HT-29 (cell line): ENCODE measurements around the gene ETFA. TPM values are rescaled to one million over a fixed set of nuclear protein-coding genes. Genes with fewer than 3 reads are reported as not detected.
A peak's percentile ranks its signal among the peaks of the same experiment; 100 is the strongest.

Experiments used
- DNase-seq: peaks from one replicate; pipeline ENCODE4 v3.0.0-alpha.2; 2015; ENCODE audit warnings: low spot score
- total RNA-seq: library from RNA; depleted of rRNA; stranded (reverse); fragments of >200 nt; shearing (Covaris generic); gene quantifications from 2 replicates; pipeline ENCODE4 v1.2.3, GENCODE V29; 2014

ETFA gene
- total RNA-seq, 1 experiment from 2014 or later, result 157 TPM

DNA sequence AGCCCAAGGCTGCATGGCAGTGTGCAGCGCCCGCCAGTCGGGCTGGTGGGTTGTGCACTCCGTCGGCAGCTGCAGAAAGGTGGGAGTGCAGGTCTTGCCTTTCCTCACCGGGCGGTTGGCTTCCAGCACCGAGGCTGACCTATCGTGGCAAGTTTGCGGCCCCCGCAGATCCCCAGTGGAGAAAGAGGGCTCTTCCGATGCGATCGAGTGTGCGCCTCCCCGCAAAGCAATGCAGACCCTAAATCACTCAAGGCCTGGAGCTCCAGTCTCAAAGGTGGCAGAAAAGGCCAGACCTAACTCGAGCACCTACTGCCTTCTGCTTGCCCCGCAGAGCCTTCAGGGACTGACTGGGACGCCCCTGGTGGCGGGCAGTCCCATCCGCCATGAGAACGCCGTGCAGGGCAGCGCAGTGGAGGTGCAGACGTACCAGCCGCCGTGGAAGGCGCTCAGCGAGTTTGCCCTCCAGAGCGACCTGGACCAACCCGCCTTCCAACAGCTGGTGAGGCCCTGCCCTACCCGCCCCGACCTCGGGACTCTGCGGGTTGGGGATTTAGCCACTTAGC lies 29.6 kb upstream of the ETFA start:
- peak; percentile 85 for DNase-seq

DNA sequence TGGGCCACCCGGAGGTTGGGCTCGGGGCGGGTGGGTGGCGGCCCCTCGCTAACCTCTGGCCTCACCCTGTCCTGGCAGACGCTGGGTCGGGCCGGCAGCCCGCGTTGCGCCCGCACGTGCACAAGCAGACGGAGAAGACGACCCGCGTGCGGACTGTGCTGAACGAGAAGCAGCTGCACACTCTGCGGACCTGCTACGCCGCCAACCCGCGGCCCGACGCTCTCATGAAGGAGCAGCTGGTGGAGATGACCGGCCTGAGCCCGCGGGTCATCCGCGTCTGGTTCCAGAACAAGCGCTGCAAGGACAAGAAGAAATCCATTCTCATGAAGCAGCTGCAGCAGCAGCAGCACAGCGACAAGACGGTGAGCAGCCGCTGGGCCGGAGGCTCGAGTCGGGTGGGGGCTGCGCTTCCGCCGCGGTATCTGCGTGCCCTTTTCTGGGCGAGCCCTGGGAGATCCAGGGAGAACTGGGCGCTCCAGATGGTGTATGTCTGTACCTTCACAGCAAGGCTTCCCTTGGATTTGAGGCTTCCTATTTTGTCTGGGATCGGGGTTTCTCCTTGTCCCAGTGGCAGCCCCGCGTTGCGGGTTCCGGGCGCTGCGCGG lies 29.0 kb upstream of the ETFA start:
- peak; percentile 45 for DNase-seq

DNA sequence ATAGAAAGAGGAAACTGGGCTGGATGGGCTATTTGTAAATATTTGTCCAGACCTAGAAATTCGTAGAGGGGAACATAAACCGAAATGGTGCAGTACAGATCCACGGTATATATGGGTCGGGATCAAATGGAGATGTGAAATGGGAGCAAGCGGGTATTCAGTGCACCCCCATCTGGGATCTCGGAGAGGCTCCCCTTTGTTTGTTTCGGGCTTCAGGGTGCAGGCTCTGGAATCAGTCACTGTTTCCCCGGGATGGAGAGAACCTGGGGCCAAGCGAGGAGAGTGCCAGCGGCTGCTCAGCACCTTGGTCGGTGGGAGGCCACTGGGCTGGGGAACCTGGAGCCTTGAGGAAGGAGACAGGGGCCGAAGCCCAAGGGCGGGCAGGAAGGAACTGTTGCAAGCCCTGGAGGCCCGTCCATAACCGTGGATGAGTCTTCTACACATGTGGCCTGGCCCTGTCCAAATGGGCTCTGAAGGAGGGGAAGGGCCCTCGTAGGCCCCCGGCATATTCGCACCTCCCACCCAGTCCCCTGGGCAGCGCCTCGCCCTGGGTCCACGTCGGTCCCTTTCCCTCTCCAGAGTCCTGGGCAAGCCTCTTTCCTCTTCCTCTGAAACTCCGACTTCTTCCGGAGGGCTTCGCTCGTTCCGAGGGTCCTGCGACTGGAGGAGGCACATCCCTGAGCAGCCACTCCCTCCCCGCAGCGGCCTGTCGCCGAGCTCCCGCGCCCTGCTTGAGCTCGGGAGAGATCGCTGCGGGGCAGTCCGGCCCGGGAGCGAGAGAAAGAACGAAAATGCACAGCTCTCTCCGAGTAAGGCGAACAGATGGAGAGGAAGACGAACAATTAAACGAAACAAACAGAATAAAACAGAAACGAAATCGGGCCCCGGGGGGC lies 28.3 kb upstream of the ETFA start:
- DNase-seq, result no peak

DNA sequence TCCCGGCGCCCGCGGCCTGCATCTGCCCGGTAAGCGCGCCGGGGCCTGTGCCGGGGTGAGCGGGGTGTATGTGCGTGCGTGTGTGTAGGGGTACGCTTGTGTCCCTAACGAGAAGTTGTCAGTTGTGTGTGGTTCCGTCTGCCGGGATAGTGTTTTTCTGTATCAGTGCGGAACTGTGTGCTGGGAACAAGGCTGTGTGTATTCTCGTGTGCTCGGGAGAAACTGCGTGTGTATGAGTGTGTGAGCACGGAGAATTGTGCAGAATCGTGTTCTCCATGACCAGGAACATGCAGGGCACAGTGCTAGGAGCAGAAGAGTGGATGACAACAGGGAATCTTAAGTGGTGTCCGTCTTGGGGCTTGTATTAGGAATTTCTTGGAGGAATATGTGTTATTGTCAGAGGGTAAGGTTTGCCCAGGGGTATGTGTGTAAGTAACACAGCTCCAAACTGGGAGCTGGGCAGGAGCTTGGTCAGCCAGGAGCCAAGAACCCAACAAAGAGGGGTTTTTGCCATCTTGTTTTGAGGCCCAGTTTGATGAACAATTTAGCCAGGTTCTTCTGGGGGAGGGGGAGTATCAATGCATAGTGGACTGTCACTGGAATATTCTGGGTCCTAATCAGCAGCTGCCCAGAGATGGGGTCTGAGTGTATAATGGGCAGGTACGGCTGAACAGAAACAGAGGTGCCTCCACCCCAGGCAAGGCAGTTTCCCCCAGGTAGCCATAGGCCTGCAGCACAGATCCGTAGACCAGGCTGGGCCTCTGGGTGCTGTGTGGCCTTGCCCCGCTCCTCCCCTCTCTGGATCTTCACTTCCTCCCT lies 27.4 kb upstream of the ETFA start:
- no peak for DNase-seq

DNA sequence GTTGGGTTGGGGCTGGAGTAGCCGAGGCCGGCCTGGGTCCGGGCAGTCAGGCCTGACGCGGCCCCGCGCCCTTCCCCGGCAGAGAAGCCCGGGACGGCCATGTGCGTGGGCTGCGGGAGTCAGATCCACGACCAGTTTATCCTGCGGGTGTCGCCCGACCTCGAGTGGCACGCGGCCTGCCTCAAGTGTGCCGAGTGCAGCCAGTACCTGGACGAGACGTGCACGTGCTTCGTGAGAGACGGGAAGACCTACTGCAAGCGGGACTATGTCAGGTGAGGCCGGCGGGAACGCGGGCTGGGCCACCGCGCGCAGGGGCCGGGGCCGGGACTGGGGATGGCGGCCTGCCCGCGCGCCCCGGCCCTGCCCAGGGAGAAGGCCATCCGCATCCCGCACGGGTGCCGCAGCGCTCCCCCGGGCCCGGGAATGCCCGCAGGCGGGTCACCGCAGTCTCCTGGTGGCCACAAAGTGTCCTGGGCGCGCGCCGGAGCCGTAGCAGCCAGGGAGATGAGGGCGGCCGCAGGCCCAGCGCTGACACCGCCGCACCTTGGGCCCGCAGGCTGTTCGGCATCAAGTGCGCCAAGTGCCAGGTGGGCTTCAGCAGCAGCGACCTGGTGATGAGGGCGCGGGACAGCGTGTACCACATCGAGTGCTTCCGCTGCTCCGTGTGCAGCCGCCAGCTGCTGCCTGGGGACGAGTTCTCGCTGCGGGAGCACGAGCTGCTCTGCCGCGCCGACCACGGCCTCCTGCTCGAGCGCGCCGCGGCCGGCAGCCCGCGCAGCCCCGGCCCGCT lies 26.6 kb upstream of the ETFA start:
- no peak for DNase-seq

DNA sequence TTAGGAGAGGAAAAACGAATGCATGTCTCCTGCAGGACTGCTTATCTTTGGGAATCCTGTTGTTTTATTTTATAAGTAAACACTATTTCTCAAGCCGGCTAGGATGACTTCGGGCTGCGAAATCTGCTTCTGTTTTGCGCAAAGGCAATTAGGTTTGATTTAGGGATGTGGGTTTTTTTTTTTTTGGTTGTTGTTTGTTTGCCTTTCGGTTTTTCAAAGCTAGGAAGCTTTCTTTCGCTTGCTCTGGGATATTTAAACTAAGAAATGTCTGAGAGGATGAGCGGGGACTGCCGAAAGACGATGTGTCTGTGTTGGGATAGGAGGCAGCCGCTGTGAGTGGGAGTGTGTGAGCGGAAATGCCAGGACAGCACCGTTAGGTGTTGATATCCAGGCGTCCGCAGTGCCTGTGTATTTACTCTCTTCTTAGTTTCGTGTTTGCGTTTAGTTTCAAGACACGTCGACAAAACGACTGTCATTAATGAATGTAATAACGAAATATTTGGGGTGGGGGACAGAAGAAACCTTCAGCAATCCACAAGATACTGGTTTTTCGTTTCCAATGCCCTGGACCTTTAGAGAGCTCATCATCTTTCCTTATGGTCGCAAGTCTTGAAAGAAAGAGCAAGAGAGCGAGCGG lies 25.9 kb upstream of the ETFA start:
- no peak for DNase-seq

DNA sequence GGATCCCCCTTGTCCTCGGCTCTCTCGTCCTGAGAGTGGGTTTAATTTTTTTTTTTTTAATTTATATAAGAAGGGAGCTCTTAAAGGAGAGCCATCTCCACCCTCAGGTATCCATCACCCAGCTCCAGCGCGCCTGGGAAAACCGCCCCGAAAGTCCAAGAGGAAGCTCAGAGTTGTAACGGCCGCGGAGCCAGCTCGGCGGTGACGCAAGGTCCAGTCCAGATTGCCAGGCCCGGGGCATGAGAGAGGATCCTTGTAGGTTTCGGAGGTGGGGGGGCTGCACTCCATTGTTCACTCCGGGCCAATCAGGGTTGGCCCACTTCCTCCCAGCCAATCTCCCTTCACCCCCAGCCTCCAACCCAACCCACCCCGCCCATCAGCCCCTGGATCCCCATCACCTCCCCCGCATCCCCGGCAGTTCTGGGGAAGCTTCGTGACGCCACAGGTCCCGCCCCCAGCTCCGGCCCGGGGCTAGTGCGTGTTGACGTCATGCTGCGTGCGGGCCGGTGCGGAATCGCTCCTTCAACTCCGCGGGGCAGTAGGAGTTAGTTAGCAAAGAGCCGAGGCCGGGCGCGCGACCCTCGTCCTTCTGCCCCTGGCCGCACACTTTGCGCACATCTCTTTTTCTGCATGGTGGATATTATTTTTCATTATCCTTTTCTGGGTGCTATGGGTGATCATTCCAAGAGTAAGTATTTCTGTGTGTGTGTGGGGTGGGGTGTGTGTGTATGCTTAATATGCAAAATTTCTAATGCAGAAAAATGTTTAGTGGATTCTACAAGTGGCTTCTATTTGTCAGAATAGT lies 25.2 kb upstream of the ETFA start, which contains the start of gene ISL2:
Gene ISL2 (plus strand): TSS at position 520 of the 805 bp plus-strand sequence. CDS start 111 bp downstream, at position 631.
- no peak for DNase-seq

DNA sequence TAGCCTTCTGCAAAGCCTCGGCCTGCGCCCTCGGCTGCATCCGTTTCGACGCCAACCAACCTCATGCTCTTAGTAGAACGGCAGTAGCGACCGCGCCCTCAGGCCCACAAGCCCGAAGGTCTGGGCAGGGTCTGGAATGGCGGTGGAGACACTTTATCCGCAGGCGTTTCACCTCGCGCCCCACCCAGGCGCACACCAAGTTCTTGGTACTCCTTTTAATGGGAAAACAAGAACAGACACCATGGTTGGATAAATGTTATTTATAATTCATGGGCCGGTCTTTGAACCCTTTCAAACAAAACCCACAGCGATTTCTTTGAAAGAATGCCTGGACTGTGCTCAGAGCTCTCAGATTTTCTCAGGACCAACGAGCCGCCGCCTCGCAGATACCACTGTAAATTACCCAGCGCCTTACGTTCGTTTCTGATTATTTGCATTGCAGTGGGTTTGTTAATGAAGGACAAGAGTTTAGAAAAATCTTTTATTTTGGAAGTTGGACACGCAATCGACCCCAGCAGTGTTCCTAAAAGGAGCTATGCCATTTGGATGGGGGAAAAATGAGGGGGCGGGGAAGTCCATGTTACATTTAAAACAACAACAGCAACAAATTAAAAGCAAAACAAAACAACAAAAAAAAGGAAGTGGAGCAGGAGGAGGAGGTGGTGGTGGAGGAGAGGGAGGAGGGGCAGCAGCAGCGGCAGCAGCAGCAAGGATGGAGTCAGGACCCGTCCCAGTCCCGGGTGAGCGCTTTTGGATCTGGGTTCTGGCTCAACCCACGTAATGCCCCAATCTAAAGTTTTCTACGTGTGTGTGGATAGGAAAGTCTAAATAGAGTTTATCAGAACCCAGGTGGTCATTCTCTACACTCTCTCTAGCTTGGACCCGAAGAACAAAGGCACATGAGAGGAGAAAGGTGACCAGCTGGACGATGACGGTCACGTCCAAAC lies 24.3 kb upstream of the ETFA start:
- no peak for DNase-seq

DNA sequence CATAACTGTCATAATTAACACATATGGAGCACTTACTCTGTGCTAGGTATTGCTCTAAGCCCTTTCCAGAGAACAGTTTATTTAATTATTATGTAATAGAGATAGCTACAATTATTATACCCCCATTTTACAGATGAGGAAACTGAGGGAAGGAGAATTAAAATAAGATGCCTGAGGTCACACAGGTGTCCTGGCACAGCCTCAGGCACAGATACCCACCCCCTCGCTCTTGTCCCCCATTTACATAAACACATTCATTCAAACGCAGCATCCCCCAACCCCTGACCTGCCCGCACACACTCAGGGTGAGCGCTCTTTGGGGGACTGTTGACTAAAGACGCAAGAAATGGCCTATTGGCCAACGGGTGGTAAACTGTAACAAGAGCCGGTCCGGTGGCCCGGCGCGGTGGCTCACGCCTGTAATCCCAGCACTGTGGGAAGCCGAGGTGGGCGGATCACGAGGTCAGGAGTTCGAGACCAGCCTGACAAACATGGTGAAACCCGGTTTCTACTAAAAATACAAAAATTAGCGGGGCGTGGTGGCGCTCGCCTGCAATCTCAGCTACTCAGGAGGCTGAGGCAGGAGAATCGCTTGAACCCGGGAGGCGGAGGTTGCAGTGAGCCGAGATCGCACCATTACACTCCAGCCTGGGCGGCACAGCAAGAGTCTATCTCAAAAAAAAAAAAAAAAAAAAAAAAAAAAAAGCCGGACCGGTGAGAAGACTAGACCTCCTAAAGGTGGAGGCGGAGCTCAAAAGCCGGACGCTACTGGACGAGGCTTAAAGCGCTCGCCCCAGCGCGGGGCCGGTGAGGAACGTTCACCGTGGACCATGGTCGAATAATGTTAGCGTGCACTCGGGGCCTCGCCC lies 23.4 kb upstream of the ETFA start:
- DNase-seq, result no peak

DNA sequence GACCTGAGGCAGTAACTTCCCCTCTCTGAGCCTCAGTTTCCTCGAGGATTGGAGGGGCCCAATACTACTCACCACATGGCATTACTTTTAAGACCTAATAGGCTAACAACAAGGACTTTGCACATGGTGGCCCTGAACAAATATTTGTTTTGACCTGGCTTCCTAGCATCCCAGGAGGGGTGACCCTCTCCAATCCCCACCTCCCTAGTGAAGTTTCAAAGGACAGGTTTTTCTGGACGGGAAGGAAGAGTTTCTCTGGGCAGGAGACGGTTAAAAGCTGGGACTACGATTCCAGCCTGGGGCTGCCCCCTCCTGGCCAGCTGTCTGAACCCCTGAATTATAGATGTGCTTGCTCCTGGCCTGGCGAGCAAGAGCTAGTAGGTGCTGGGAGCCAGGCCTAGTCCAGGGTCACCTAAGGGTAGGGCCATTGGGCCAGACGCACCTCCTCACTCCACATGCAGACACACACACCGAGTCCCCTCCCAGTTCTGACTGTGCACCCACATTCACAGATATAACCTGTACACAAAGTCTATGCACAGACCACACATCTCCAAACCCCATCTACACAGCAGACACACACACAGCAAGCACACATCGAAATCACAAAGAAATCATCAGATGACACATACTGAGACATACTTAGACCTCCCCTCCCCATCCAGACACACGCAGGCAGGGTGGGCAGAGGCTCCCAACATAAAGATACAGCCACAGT lies 22.6 kb upstream of the ETFA start:
- peak; percentile 82 for DNase-seq

DNA sequence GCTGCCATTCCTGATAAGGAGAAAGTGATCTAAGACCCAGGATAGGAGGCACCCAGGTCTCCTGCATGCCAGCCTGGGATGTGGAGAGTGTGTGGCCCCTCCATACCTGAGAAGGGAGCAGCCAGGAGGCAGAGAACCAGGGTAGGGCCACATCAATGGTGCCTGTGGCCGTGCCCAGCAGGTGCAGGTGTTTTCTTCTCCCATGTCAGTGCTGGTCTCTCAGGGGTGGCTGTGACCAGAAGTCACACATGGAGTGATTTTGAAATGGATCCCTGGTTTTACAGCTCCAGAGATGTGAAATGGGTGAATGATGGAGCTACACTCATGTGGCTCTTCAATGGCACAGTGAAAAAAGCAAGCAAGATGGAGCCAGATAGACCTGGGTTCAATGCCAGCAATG lies 22.0 kb upstream of the ETFA start:
- DNase-seq, result no peak

DNA sequence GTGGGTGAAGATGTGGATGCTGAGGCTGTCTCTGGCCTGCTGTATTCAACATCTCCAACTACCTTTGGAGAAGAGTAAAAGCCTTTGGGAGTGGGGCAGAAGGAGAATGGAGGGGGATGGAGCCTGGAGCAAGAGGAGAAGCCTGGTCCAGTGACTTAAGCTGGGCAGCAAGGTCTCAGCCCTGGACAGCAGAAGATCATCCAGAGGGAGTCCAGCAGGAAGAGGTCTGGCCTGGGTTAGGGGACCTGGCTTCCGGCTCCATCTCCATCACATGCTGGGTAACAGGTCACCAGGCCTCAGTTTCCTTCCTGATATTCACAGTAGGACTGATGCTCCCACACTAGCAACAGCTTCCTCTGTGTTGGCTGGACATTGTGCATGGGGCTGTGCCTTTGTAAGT lies 21.5 kb upstream of the ETFA start:
- no peak for DNase-seq

DNA sequence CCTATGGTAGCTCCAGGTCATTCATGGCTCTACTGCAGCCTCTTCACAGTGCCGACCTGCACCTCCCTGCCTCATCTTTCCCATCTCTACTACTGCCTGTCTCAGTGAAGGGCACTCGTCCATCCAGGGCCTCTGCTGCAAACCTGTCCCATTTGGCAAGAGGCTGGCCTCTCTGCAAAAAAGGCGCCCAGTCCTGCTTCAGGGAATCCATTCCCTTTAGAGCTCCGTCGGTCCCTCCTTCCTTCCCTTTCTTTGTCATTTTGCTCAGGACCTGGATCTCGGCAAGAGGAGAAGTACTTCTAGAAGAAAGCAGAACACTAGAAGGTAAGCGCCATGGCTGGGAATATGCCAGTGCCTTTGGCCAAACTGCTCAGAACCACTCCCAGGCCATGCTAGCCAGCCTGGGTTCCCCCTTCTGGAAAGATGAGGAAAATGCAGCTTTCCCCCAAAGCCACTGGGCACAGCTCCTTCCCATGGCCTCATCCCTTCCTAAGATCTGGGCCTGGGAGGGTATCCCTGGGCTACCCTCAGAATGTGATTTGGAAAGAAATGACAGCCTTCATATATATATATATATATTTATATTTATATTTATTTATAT lies 18.9 kb upstream of the ETFA start:
- peak; percentile 88 for DNase-seq

DNA sequence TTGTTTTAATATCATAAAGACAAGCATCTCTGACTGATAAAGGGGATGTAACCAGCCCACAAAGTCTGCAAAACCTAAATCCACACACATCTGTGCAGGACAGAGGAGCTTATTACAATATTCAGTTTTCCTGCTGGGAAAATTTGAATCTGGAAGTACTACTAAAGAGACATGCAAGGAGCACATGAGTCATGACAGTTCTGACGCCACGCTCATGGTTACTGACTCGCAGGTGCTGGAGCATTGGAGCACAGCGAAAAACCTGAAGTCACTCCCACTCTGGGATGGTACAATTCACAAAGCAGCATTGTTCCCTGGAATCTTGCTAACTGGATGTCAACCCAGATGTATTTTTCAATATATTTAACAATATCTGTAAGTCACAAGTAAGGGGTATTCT lies 17.7 kb upstream of the ETFA start:
- DNase-seq, result no peak

DNA sequence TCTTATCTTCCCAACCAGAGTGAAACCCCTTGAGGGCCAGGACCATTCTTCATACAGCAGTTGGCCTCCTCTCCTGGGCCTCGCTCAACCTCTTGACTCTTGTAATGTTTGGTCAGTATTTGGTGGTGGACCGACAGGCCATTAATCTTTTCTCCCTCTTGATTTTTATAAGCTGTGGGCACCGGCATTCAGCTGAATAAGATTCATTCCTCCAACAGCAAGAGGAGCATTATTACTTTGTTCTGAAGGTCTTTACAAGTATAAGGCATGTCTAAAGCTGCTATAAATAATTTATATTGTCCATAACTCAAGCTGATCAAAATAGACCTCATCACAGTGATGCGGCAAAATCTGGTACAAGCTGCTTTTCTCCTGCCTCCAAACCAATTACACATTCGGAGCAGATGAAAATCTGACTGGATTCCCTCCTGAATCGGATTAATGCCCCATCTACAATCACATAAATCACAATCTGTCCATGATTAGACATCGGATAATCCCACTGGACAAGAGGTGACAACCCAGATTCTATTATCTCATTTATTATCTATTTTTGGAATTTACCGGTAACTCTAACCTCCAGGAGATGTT lies 16.9 kb upstream of the ETFA start:
- no peak for DNase-seq
